GM12872 (cell line): ENCODE results near the gene FAM9C.

Experiments
- TF ChIP-seq, protein P1 (sequence below): IDR thresholded peaks from 3 replicates; pipeline ENCODE4 v1.5.1; 2011; ENCODE audit warnings: low read depth, mild to moderate bottlenecking, low read length, moderate library complexity; ENCODE audit not compliant: insufficient read depth

Gene FAM9C

DNA sequence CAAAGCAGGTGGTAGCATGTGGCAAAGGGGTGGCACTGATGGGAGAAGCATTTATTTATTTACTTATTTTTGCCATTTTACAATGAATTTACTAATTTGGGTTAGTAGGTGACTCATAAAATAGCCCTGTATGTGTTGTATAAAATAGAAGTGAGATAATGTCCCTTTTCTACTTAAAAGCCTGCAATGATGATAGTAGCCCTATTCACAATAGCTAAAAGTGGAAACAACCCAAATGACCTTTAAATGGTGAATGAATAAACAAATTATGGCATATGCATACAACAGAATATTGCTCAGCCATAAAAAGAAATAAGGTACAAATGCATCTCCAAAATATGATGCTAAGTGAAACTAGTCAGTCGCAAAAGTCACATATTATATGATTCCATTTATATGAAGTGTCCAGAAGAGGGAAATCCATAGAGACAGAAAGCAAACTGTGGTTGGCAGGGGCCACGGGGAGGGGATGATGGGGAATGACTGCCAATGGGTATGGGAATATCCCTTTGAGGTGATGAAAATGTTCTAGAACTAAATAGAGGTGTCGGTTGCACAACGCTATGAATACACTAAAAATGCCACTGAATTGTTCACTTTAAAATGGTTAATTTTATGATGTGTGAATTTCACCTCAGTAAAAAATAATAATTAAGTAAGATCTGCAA, 35.8 kb upstream of the FAM9C start:
- TF ChIP-seq, protein P1, sequence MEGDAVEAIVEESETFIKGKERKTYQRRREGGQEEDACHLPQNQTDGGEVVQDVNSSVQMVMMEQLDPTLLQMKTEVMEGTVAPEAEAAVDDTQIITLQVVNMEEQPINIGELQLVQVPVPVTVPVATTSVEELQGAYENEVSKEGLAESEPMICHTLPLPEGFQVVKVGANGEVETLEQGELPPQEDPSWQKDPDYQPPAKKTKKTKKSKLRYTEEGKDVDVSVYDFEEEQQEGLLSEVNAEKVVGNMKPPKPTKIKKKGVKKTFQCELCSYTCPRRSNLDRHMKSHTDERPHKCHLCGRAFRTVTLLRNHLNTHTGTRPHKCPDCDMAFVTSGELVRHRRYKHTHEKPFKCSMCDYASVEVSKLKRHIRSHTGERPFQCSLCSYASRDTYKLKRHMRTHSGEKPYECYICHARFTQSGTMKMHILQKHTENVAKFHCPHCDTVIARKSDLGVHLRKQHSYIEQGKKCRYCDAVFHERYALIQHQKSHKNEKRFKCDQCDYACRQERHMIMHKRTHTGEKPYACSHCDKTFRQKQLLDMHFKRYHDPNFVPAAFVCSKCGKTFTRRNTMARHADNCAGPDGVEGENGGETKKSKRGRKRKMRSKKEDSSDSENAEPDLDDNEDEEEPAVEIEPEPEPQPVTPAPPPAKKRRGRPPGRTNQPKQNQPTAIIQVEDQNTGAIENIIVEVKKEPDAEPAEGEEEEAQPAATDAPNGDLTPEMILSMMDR: no peak

DNA sequence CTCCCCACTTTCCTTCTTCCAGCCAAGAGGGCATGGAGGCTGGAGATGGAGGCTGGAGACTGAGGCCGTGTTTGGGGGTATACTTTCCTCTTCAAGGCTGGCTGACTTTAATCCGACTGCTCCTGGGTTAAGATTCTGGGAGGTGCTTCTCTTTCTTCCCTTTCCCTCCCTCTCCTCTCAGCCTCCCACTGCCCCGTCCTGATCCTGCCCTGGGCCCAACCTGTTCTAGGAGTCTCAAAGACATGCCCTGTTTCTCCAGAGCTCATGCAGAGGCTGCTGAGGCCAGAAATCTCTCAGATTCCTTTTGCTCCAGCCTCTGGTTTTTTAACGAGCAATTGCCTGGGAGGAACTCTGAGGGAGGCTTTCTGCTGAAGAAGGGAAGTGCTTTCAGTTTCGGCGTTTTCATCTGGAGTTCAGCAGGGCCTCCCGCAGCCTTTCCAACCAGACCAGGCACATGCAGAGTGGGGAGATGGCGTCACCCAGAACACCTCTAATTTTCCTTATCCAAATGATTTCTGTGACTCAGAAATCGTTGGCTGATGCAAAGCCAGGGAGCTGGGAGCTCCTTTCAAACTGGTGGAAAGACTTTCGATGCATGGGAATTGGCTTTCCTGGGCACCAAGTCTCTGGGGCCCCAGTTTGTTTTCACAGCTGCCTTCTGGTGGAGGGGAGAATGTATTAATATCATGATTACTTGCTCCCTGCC, 34.5 kb upstream of the FAM9C start:
- TF ChIP-seq, protein P1: no peak

DNA sequence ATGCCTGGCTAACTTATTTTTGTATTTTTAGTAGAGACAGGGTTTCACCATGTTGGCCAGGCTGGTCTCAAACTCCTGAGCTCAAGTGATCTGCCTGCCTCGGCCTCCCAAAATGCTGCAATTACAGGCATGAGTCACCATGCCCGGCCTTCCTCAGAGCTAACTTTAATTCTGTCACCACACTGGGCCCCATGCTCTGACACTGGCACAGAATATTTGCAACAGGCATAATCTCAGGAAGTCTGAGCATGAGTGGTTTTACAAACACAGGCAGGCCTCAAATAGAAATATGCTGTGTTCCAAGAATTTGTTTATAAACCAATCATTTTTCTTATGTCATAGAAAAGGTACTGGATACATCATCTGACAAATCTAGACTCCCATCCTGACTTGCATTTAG, 32.7 kb upstream of the FAM9C start:
- TF ChIP-seq, protein P1: no peak

DNA sequence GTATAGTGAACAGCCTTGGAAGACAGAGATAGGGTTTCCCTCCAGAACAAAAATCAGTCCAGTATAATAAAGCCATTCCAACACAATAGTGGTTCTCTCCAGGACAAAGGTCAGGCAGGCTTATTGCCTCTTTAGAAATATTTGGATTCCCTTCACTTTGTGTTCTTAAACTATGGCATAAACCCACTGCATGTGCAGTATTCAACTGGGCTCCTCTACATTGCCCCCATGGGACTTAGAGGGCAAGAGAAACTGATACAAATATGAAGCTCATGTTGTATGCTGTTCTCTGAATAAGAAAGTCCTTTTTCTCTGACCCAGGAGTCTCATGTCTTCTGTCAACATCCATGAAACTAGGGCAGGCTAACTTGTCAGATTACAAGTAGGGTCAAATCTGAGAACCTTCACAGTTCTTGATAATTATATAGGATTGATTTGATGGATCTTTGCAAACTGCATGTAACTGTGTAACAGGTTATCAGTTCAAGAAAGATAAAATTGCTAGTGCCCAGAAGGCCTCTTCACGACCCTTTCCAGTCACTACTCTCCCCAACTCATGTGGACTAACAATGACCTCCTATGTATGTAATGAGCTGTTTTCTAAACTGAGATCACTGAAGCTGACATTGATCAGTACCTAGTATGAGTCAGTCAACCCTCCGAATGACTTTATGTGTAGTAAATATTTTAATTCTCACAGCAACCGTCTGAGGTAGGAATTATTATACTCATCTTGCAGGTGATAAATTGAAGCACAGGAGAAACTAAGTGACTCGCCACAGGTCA, 31.9 kb upstream of the FAM9C start:
- TF ChIP-seq, protein P1: no peak

DNA sequence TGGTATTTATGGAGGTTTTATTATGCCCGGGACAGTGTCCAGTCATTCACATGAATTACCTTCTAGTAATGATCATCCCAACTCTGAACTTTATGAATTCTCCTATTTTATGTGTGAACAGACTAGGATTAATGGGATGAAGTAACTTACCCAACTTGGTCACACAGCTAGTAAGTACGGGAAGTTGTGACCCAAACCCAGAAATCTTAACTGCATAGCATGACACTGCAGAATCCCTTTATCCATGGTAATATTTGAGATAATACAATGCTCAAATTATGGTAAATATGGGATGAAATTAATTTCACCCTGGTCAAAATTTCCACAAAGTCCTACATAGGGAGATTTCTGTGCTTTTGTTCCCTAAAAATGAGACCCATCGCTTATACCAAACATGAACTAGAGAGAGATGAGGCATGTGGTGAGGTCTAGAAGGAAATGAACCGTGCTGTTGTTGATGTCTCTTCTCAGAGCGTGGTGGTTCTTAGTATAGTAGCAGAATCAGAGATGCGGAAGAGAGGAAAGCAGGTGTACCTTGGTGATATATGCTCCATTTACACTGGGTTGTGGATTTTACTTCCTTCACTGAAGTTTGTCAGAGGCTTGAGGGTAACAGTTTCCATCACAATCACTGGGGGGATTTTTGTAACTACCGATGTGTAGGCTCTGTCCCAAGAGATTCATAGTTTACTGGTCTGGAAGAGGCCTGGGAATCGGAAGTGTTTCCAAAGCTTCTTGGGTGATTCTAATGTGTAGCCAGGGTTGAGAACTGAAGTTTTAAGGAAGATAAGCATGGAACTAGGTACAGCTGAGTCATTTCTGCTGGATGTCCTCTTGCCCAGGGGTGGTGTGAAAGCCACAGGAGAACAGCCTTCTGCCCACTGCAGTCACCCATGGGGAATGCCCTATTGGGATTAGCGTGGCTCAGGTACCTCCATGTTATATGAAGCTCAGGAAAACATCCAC, 30.2 kb upstream of the FAM9C start:
- TF ChIP-seq, protein P1: no peak

DNA sequence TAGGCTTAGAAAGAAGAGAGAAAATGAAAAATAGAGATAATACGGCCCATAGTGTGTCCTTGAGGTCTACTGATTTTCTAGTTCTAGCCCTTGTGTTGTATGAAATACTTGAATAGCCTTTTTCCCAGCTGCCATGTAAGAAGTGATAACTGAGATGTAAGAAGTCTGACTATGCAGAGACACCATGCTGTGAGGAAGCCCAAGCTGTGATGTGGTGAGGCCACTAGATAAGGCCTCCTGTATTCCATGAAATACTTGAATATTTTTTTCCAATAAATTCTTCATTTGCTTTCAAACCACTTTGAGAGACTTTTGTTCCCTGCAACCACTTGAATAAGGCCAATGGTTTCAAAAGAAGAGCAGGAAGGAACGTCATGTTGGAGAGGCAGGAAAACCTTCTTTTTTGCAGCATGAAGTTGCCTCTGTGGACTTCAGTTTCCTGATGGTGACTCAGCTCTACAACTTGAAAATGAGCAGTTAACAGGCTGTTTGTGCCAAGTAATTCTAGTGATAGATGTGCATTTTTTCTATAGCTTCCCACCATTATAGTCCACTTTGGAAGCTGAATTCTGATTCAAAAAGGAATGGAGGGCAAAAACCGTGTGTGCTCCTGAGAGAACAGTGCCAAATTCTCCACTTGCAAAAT, 25.5 kb upstream of the FAM9C start:
- TF ChIP-seq, protein P1: no peak
